ENCODE results near the gene USB1.
"Not testable (repeated sequence)": the region's sequence is repeated elsewhere in the genome, so short reads cannot be mapped to it uniquely, and the experiment has no call there.

Gene USB1

GRCh38 chr16:58001781-58002415 is 691 bp downstream of the USB1 start:
- no peak for DNase-seq (ENCODE audit: low read depth)
- TF ChIP-seq CTCF (IDR thresholded peaks at IDR 0.05; ENCODE audit: low read depth, low read length, missing control alignments): no peak
- peak overlapping the region; percentile 67 for H3K4me3 ChIP-seq (ENCODE audit: low read depth, low read length)

- DNase-seq (ENCODE audit: low read depth): no peak
- H3K4me3 ChIP-seq (ENCODE audit: low read depth, low read length): no peak overlapping the region
- TF ChIP-seq CTCF (IDR thresholded peaks at IDR 0.05; ENCODE audit: low read depth, low read length, missing control alignments): no peak
Measured at GRCh38 chr16:58002416-58002800, 1.2 kb downstream of the USB1 start.

GRCh38 chr16:58002936-58003335 is 1.7 kb downstream of the USB1 start:
- DNase-seq (ENCODE audit: low read depth): no peak
- H3K4me3 ChIP-seq (ENCODE audit: low read depth, low read length): no peak overlapping the region
- TF ChIP-seq CTCF (IDR thresholded peaks at IDR 0.05; ENCODE audit: low read depth, low read length, missing control alignments): no peak

- not testable (repeated sequence) for DNase-seq (ENCODE audit: low read depth); H3K4me3 ChIP-seq (ENCODE audit: low read depth, low read length)
Measured at GRCh38 chr16:58004736-58005135, 3.5 kb downstream of the USB1 start.

GRCh38 chr16:58009856-58010416 is 8.7 kb downstream of the USB1 start:
- no peak for TF ChIP-seq CTCF (IDR thresholded peaks at IDR 0.05; ENCODE audit: low read depth, low read length, missing control alignments)
- no peak for DNase-seq (ENCODE audit: low read depth)

GRCh38 chr16:58010886-58011285 is 9.7 kb downstream of the USB1 start:
- no peak for DNase-seq (ENCODE audit: low read depth)
- no peak for TF ChIP-seq CTCF (IDR thresholded peaks at IDR 0.05; ENCODE audit: low read depth, low read length, missing control alignments)
- no peak overlapping the region for H3K4me3 ChIP-seq (ENCODE audit: low read depth, low read length)

More at GRCh38 chr16:58009856-58010416, 8.7 kb downstream of the USB1 start:
- H3K4me3 ChIP-seq (ENCODE audit: low read depth, low read length): no peak overlapping the region

GRCh38 chr16:58011652-58012051 is 10.4 kb downstream of the USB1 start:
- no peak for TF ChIP-seq CTCF (IDR thresholded peaks at IDR 0.05; ENCODE audit: low read depth, low read length, missing control alignments)
- no peak overlapping the region for H3K4me3 ChIP-seq (ENCODE audit: low read depth, low read length)
- DNase-seq (ENCODE audit: low read depth): no peak

All from GM12864 (cell line).